Osteocyte (in vitro differentiated cells): Measurements from ENCODE around the gene MRRF. TPM values are rescaled to one million over a fixed set of nuclear protein-coding genes. Genes with fewer than 3 reads are reported as not detected.

Source experiments
- DNase-seq: peaks from one replicate; pipeline ENCODE4 v3.0.0; 2021; ENCODE audit warnings: mixed read lengths; ENCODE audit not compliant: unreplicated experiment; ENCODE audit errors: extremely low spot score
- H3K27ac Mint-ChIP-seq: one replicate; pipeline ENCODE4 v1.8.0; 2021; ENCODE audit warnings: mild to moderate bottlenecking, mixed read lengths; ENCODE audit not compliant: unreplicated experiment
- H3K27me3 Mint-ChIP-seq: one replicate; pipeline ENCODE4 v1.8.0; 2021; ENCODE audit warnings: mixed read lengths; ENCODE audit not compliant: unreplicated experiment
- H3K36me3 Mint-ChIP-seq: one replicate; pipeline ENCODE4 v1.8.0; 2021; ENCODE audit warnings: mixed read lengths; ENCODE audit not compliant: unreplicated experiment
- H3K4me1 Mint-ChIP-seq: one replicate; pipeline ENCODE4 v1.8.0; 2021; ENCODE audit warnings: mixed read lengths; ENCODE audit not compliant: unreplicated experiment
- H3K4me3 Mint-ChIP-seq: one replicate; pipeline ENCODE4 v1.8.0; 2021; ENCODE audit warnings: mild to moderate bottlenecking, moderate library complexity, mixed read lengths; ENCODE audit not compliant: unreplicated experiment
- H3K9me3 Mint-ChIP-seq: one replicate; pipeline ENCODE4 v1.8.0; 2021; ENCODE audit warnings: mixed read lengths; ENCODE audit not compliant: unreplicated experiment
- CTCF ChIP-seq: fragments of 200-600 bp; sonication (generic); IDR thresholded peaks from 2 replicates; pipeline ENCODE4 v1.5.0; 2021; ENCODE audit warnings: antibody characterized with exemption, mild to moderate bottlenecking, moderate library complexity
- total RNA-seq: library from RNA; stranded (reverse); gene quantifications from 2 replicates; pipeline ENCODE4 v1.2.1, GENCODE V29; 2021

MRRF gene
- total RNA-seq, 1 donor from 2014 or later: 26.0 TPM

- peaks cover 50% of the 10 kb centered on the region for H3K36me3 Mint-ChIP-seq
- no peaks in the 10 kb centered on the region for H3K4me1 Mint-ChIP-seq
- no peak overlapping the region for H3K4me3 Mint-ChIP-seq
- no peak for DNase-seq
- no peaks in the 10 kb centered on the region for H3K9me3 Mint-ChIP-seq
- TF ChIP-seq CTCF: no peak
- H3K27ac Mint-ChIP-seq: no peak overlapping the region
- peaks cover 6% of the 10 kb centered on the region for H3K27me3 Mint-ChIP-seq
These were observed 25.0 kb upstream of the MRRF start for GRCh38 chr9:122239722-122240121.

- Mint-ChIP-seq H3K36me3 (peaks cover 60% of the 10 kb centered on the region), H3K9me3 (no peaks in the 10 kb centered on the region), H3K4me1 (no peaks in the 10 kb centered on the region), H3K4me3 (no peak overlapping the region), H3K27ac (no peak overlapping the region), H3K27me3 (no peaks in the 10 kb centered on the region)
- DNase-seq: no peak
- no peak for TF ChIP-seq CTCF
These were observed 20.3 kb upstream of the MRRF start for GRCh38 chr9:122244349-122244748.

DNA sequence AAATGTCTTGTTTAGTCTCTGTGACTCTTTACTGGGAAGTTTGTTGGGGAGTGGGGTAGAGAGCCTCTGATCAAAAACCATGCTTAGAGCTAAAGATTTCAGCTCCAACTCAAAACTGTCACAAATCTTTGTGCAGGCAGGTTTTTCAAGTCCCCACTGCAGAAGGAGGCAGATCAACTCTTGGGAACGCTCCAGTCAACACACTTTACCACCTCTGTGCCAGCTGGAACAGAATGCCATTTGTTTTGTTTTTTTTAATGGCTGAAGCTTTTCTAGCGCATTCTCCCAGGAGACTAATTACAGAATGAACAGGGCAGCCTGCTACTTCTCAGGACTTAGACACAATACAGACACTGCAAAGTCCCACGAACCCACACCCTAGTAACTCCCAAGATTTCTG is 18.0 kb upstream of the MRRF start:
- Mint-ChIP-seq H3K36me3 (peaks cover 60% of the 10 kb centered on the region), H3K9me3 (no peaks in the 10 kb centered on the region), H3K27me3 (no peaks in the 10 kb centered on the region), H3K27ac (no peak overlapping the region), H3K4me1 (no peaks in the 10 kb centered on the region), H3K4me3 (no peak overlapping the region)
- no peak for TF ChIP-seq CTCF
- no peak for DNase-seq

GRCh38 chr9:122248448-122248865 is 16.2 kb upstream of the MRRF start:
- Mint-ChIP-seq H3K36me3 (peaks cover 52% of the 10 kb centered on the region), H3K27me3 (no peaks in the 10 kb centered on the region), H3K9me3 (no peaks in the 10 kb centered on the region), H3K27ac (no peak overlapping the region), H3K4me1 (peaks cover 3% of the 10 kb centered on the region), H3K4me3 (no peak overlapping the region)
- TF ChIP-seq CTCF: no peak
- no peak for DNase-seq

DNA sequence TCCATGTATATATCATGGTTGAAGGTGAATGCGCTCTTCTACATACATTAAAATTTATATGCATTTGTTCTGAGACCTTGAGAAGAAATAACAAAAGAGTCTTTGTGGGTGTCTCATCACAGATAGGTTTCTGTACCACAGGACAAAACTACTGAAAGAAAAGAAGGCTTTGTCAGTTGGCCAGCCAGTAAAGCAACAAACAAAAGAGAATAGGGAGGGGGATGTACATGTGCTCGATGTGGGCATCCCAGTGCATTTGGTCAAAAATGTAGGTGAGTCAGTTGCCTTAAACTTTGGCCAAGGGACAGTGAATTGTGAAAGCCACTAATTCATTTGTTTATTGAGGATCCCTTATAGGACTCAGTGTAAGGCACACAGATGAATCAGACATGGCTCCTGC is 13.3 kb upstream of the MRRF start:
- H3K9me3 Mint-ChIP-seq: no peaks in the 10 kb centered on the region
- no peak overlapping the region for H3K27ac Mint-ChIP-seq
- DNase-seq: no peak
- TF ChIP-seq CTCF: no peak
- no peaks in the 10 kb centered on the region for H3K27me3 Mint-ChIP-seq
- H3K4me1 Mint-ChIP-seq: peaks cover 3% of the 10 kb centered on the region
- no peak overlapping the region for H3K4me3 Mint-ChIP-seq
- H3K36me3 Mint-ChIP-seq: peaks cover 43% of the 10 kb centered on the region
